CD1c-positive myeloid dendritic cell (primary cell): ENCODE results near the gene ENDOV.

Source experiments
- DNase-seq: peaks from one replicate; pipeline ENCODE4 v3.0.0-alpha.2; 2016; ENCODE audit errors: extremely low spot score

The ENDOV gene

DNA sequence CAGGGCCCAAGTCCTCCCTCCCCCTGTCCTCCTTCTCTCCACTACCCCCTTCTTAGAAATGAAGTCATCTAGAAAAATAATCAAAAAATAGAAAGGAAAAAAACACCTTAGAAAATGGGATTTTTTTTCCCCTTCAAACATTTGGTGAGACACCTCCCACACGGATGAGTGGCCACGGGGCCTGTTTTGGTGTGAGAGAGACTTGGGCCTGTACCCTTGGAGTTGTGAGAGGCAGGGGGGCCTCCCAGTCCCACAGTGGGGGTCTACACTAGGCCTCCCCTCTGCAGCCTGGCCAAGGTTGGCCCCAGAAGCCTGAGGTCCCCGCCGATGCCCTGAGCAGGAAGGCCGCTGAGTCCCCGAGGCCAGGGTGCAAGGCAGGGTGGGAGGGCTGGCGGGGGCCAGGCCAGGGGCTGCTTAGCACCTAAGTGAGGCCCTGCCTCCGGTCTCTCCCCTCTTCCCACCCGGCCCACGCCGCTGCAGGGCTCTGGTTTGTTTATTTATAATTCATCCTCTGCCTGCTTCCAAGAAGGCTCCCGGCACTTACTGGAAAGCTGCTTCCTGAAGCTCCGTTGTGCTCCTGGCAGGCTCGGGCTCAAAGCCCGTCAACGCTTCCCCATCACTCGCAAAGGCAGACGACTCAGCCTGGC, 35.1 kb downstream of the ENDOV start:
- DNase-seq = no peak

DNA sequence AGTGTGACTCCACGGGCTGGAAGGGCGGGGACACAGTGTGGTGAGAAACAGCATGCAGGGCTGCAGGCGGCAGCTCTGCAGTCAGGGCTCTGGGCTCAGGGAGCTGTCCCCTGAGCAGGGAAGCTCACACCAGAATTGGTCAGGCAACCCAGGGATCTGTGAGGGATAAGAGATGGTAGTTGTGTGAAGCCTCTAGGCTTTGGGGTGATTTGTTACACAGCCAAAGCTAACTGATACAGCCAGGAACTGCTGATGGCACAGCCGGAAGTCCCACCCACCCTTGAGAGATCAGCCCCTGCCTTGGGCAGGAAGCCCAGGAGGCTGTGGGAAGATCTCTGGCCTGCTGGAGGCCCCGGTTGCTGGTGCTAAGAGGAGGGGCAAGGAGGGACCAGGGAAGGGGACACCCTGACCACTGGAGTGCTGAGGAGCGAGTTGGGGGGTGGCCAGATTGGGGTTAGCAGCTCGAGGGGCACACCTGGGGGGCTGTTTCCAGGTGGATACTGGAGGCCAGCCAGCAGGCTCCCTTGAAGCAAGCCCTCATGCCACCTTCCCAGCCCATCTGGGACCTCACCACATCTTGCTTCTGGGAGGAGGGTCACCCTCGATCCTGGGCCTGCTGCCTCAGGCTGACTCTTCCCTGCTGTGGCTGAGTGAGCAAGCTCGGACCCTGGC, 36.3 kb downstream of the ENDOV start:
- no peak for DNase-seq

GRCh38 chr17:80452173-80452915, 37.4 kb downstream of the ENDOV start:
- DNase-seq = no peak

DNA sequence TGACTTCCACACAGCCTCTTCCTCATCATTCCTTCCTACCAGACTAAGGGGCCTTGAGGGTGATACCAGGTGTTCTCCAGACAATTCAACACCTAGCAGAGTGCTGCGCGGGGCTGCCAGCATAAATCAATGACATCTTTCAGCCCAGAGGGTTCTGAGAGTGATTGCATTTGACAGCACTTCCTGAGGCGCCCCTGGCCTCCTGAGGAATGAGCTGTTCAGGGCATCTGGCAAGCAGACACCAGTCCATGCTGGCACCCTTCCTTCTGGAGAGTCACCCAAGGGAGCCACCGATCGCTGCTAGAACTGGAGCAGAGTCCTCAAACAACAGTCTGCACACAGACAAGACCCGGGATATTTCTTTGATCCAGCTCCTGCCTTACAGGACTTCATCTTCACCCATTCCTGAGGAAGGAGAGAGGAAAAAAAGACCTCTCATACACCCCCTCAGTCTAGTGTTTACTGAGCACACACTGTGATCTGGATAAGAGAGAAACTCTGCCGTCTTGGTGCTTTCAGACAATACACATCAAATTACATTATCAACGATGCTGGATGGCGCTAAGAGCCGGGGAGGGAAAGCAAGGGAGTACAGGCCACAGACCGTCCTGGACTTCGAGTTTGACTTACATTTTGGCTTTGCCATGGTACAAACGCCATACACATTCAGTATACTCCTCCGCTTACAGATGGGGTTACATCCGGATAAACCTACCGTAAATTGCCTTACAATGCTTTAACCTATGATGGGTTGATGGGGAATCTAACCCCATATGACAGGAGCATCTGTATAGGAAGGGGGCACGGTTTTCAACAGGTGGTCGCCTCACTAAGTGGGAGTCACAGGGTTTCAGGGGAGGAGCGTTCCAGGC, 38.4 kb downstream of the ENDOV start:
- no peak for DNase-seq

- DNase-seq = no peak
Observed at GRCh38 chr17:80453998-80454556, 39.1 kb downstream of the ENDOV start.

- peak; percentile 98 for DNase-seq
Observed at GRCh38 chr17:80454557-80455335, 39.8 kb downstream of the ENDOV start.

DNA sequence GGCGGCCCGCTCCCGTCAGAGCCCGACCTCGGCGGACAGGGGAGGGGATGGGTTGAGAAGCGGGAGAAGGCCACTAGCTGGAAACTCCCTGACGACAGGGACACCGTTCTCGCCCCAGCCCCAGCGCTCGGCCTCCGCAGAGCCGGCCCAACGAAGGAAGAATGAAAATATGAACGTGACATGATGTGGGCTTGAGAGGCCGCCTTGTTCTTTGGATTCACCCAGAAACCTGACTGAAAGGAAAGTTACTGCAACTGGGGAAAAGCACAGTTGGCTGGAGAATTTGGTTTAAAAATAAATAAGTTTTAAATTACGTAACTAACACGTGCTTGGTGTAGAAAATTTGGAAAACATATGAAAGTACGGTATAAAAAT, 40.4 kb downstream of the ENDOV start:
- DNase-seq = peak; percentile 56

DNA sequence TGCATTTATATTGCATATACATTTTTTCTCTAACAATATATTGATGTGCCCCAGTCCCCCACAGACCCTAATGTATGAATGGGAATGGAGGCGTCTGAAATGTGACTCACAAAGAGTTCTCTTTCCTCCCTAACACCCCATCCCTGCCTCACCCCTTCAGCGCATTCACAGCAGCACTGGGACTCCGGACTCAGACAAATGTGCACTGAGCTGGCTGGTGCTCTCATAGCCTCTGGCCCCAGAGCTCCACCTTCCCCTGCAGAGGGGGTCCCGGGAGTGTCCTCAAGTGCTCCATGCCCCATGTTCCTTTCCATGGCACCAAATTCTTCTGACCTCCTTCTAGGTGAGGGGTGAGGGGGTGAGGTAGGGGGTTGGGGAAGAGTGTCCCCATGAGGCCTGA, 40.8 kb downstream of the ENDOV start:
- no peak for DNase-seq

DNA sequence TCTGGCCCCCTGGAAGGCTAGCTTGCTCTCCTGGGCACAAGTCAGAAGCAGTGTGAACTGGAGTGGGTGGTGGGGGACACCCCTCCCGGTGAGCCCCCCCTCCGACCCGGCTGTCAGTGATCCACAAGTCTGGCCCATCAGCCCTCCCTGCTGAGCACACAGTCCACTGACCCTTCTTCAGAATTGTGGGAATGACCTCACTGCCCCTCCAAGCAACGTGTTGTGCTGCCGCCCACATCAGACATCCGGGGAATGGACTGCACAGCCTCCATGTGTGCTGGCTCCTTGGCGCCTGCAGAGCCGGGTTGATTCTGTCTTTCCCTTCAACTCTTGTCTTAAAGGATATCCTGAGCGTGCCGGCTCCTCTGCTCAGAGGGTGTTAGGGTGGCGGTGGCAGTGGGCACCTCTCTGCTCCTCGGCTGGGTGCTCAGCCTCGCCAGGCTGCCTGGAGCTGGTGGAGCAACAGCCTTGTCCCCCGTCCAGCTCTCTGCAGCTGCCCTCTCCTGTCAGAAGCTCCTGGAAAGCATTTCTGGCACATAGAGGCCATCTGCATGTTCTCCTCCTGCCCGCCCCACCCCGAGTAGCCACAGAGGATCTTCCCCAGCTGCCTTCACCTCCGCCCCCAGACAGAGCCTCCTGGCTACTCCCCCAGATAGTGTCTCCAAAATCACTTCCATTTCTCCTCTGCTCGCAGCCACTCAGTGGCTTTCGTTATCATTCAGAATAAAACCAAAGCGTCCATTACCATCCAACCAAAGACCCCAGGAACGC, 41.7 kb downstream of the ENDOV start:
- no peak for DNase-seq

DNA sequence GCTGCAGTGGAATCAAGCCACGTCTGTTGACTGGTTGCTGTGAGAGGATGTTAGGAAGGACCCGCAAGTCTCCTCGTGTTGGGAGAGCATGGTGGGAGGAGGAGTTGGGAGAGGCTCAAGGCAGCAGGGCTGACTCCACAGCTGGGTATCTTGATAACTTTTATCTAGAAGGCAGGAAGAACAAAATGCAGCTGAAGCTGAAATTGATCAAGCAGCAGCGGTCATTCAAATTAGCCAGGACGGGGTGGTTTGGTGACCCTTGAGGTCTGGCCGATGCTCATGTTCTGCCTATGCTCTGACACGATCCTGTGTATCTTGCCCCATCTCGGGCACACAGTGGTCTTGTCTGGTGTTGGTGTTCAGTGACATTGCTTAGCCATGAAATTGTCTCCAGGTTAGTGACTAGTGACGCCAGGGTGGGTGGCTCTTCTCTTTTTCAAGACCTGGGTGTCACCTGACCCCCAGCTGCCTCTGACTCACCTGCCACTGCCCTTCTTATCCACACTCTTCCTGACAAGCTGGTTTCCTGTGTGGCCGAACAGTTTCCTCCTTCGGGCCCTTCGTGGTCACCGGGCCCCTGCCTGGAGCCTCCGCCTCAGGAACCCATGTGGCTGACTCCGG, 42.4 kb downstream of the ENDOV start:
- DNase-seq = peak; percentile 41

- no peak for DNase-seq
Observed at GRCh38 chr17:80458016-80458415, 43.0 kb downstream of the ENDOV start.

DNA sequence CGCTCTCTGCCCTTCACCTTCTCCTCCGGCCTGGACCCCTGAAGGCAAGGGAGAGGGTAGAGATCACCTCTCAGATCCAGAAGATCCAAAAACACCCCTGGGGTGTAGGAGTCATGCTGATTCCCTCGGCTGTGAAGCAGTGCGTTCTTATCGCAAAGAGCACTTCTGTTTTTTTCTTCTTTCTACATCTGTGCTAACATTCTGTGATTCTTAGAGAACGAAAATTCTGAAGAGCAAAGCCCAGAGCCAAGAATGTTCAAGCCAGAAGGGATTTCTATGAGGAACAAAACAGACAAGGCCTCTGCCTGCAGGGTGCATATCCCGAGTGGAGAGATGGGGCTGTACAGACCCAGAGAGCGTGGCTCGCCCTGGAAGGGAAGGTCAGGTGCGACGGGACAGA, 44.3 kb downstream of the ENDOV start:
- no peak for DNase-seq

- DNase-seq = no peak
Observed at GRCh38 chr17:80460429-80460834, 45.5 kb downstream of the ENDOV start.

- DNase-seq = no peak
Observed at GRCh38 chr17:80461528-80462160, 46.7 kb downstream of the ENDOV start.

GRCh38 chr17:80463784-80464400, 48.9 kb downstream of the ENDOV start:
- no peak for DNase-seq

- no peak for DNase-seq
Observed at GRCh38 chr17:80464486-80464885, 49.5 kb downstream of the ENDOV start.

DNA sequence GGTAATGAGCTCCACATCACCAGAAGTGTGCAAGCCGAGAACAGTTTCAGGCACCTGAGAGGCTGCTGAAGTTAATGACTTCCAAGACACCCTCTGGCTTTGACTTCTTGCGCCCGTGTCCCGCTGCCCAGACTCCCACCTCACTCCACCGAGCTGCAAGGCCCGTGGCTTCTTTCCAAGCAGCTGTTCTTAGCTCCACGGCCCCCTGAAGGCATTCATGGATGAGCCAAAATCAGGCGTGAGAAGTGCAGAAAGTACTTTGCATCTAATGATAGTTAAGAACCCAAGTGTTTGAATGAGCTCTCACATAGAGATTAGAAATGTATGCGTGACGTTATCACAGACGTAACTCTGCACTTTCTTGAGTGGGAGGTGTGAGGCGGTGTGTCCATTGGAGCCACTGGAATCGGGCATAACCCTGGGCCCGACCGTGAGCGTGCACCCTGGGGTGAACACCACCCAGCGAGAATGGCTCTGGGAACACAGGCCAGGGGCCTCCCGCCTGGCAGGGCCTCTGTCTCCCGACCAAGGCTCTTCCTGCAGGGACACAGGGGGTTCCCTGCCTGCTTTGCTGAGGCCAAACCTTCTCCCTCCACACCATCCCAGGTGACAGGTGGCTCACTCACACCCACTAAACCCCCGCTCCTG, 50.5 kb downstream of the ENDOV start:
- no peak for DNase-seq

GRCh38 chr17:80466188-80466705, 51.3 kb downstream of the ENDOV start:
- no peak for DNase-seq
